GM19239 (cell line): ENCODE data around the gene KCNT2.

Source experiments
- DNase-seq: peaks from one replicate; pipeline ENCODE4 v3.0.0; 2011; ENCODE audit warnings: low spot score; ENCODE audit not compliant: insufficient read length
- FAIRE-seq: peaks from 2 replicates; lab custom pipeline; 2011; peaks lifted over from hg19 to GRCh38; lab: Jason Lieb, UNC

Gene KCNT2

GRCh38 chr1:196407358-196408051, 200.7 kb downstream of the KCNT2 start:
- no peak for DNase-seq
- FAIRE-seq: no peak

- DNase-seq (no peak), FAIRE-seq (no peak)
Observed at GRCh38 chr1:196405839-196406238, 202.4 kb downstream of the KCNT2 start.

GRCh38 chr1:196403803-196404690, 204.2 kb downstream of the KCNT2 start:
- DNase-seq (no peak), FAIRE-seq (no peak)

- DNase-seq (no peak), FAIRE-seq (no peak)
Observed at GRCh38 chr1:196401891-196402290, 206.3 kb downstream of the KCNT2 start.

GRCh38 chr1:196401452-196401833, 206.8 kb downstream of the KCNT2 start:
- DNase-seq: no peak
- no peak for FAIRE-seq

- FAIRE-seq: no peak
- DNase-seq: no peak
Observed at GRCh38 chr1:196400478-196401451, 207.5 kb downstream of the KCNT2 start.

- no peak for FAIRE-seq
- no peak for DNase-seq
Observed at GRCh38 chr1:196399713-196400112, 208.5 kb downstream of the KCNT2 start.

GRCh38 chr1:196393742-196394141, 214.5 kb downstream of the KCNT2 start:
- DNase-seq (no peak), FAIRE-seq (no peak)

GRCh38 chr1:196393282-196393681, 215.0 kb downstream of the KCNT2 start:
- FAIRE-seq: no peak

GRCh38 chr1:196387766-196388165, 220.5 kb downstream of the KCNT2 start:
- no peak for DNase-seq
- no peak for FAIRE-seq

More at GRCh38 chr1:196393282-196393681, 215.0 kb downstream of the KCNT2 start:
- DNase-seq: no peak

- DNase-seq: no peak
Observed at GRCh38 chr1:196385109-196385508, 223.1 kb downstream of the KCNT2 start.

GRCh38 chr1:196382383-196382782, 225.9 kb downstream of the KCNT2 start:
- no peak for FAIRE-seq
- no peak for DNase-seq

More at GRCh38 chr1:196385109-196385508, 223.1 kb downstream of the KCNT2 start:
- no peak for FAIRE-seq

GRCh38 chr1:196381544-196381943, 226.7 kb downstream of the KCNT2 start:
- FAIRE-seq: no peak
- DNase-seq: no peak

GRCh38 chr1:196380316-196380715, 227.9 kb downstream of the KCNT2 start:
- FAIRE-seq (no peak), DNase-seq (no peak)

GRCh38 chr1:196377811-196378210, 230.4 kb downstream of the KCNT2 start:
- FAIRE-seq (no peak), DNase-seq (no peak)

GRCh38 chr1:196376630-196377328, 231.5 kb downstream of the KCNT2 start:
- no peak for FAIRE-seq
- DNase-seq: no peak

- FAIRE-seq (no peak), DNase-seq (no peak)
Observed at GRCh38 chr1:196373798-196374197, 234.4 kb downstream of the KCNT2 start.

- no peak for FAIRE-seq
- DNase-seq: no peak
Observed at GRCh38 chr1:196372896-196373536, 235.2 kb downstream of the KCNT2 start.

GRCh38 chr1:196367838-196368237, 240.4 kb downstream of the KCNT2 start:
- no peak for FAIRE-seq
- DNase-seq: no peak
